Muscle layer of duodenum (tissue), 2 donors: ENCODE data around the gene HIC2.
"Not testable (repeated sequence)": the region's sequence is repeated elsewhere in the genome, so short reads cannot be mapped to it uniquely, and the experiment has no call there.

Source experiments
- H3K27ac ChIP-seq: one replicate; pipeline ENCODE4 v1.7.0; 2013; ENCODE audit warnings: mild to moderate bottlenecking, low read length
- H3K27me3 ChIP-seq: one replicate; pipeline ENCODE4 v1.7.0; 2013; ENCODE audit warnings: low read depth, mild to moderate bottlenecking, control low read depth, low read length
- H3K36me3 ChIP-seq, 2 donors: one replicate each; pipeline ENCODE4 v1.7.0; 2013; ENCODE audit warnings: low read length in 2 of 2, control low read depth in 1 of 2, mild to moderate bottlenecking in 1 of 2; ENCODE audit not compliant: insufficient read depth in 2 of 2, control insufficient read depth in 1 of 2
- H3K4me1 ChIP-seq, 2 donors: one replicate each; pipeline ENCODE4 v1.7.0; 2013; ENCODE audit warnings: low read length in 2 of 2, mild to moderate bottlenecking in 2 of 2, control low read depth in 1 of 2, moderate library complexity in 1 of 2; ENCODE audit not compliant: insufficient read depth in 2 of 2, control insufficient read depth in 1 of 2
- H3K4me3 ChIP-seq, 2 donors: one replicate each; pipeline ENCODE4 v1.7.0; 2013; ENCODE audit warnings: low read length in 2 of 2, low read depth in 1 of 2, mild to moderate bottlenecking in 1 of 2
- H3K9me3 ChIP-seq, 2 donors: one replicate each; pipeline ENCODE4 v1.7.0; 2013; ENCODE audit warnings: low read length in 2 of 2, control low read depth in 1 of 2, mild to moderate bottlenecking in 1 of 2; ENCODE audit not compliant: control insufficient read depth in 1 of 2
- donor health status: healthy.

Gene HIC2

GRCh38 chr22:21447694-21448402 lies 30.7 kb downstream of the HIC2 start:
- Histone ChIP-seq H3K4me1 (no peaks in the 10 kb centered on the region), H3K9me3 (no peaks in the 10 kb centered on the region), H3K4me3 (no peak overlapping the region), H3K36me3 (peaks cover 0 to 28% of the 10 kb centered on the region in 2 donors), H3K27me3 (no peaks in the 10 kb centered on the region), H3K27ac (no peak overlapping the region)

GRCh38 chr22:21448627-21449416 lies 31.7 kb downstream of the HIC2 start:
- Histone ChIP-seq H3K36me3 (peaks cover 0 to 28% of the 10 kb centered on the region in 2 donors), H3K27me3 (no peaks in the 10 kb centered on the region), H3K9me3 (no peaks in the 10 kb centered on the region), H3K4me3 (no peak overlapping the region), H3K4me1 (no peaks in the 10 kb centered on the region), H3K27ac (no peak overlapping the region)

DNA sequence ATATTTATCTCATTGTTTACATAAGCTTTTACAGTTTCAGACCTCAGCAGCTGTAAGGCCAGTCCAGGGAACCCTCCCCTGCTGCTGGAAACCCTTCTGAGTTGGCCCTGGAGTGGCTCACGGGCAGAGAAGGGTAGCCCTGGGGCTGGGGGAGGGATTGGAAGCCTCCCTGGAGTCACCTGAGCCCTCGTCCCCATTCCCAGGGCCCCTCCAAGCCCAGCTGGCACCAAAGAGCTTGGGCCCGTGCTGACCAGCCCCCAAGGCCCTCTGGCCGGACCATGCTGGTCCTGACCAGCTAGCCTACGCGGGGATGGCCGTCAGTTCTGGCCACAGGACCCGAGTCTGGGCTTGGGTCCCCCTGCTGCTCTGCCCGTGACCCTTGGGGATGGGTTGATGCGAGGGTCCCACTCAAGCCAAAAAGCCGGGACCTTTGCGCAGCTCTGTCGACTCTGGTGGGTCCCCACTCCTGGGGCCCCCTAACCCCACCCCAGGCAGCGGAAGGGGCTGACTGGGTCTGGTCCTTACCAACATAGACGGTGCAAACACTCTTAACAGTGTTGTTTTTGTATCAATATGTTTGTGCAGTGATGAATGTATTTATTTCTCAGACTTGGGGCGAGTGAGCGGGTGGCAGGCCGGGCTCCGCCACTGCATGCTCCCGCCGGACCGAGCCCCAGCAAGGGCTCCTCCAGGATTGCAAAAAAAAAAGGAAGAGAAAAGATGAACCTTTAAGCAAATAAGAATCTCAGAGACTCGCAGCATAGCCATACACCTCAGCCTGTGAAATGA lies 32.6 kb downstream of the HIC2 start:
- no peak overlapping the region for H3K4me3 ChIP-seq
- H3K4me1 ChIP-seq: no peaks in the 10 kb centered on the region
- peaks cover 0 to 28% of the 10 kb centered on the region in 2 donors for H3K36me3 ChIP-seq
- H3K27ac ChIP-seq: no peak overlapping the region
- H3K9me3 ChIP-seq: no peaks in the 10 kb centered on the region
- no peaks in the 10 kb centered on the region for H3K27me3 ChIP-seq

DNA sequence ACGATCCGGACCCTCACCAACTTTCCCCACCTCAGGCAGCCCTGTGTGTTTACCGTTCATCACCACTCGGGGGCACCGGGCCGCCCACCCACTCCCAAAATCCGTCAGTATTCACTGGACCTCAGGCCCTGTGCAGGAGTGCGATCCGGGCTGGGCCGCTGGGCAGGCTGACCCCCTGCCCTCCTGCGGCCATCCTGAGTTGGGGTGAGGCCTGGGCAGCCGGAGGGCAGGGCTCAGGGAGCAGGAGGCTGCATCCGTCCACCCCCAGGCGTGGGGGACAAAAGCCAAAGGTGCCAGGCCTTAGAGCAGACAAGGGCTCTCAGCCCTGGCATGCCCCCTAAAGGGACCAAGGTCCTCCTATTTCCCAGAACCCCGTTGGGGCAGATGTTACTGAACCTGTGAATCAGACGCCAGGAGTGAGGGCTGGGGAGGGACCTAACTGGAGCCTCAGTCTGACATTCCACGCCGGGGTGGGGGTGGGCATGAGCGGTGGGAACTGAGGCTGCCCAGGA lies 33.2 kb downstream of the HIC2 start:
- Histone ChIP-seq H3K27ac (no peak overlapping the region), H3K27me3 (no peaks in the 10 kb centered on the region), H3K9me3 (no peaks in the 10 kb centered on the region), H3K4me3 (no peak overlapping the region), H3K4me1 (no peaks in the 10 kb centered on the region), H3K36me3 (peaks cover 0 to 23% of the 10 kb centered on the region in 2 donors)

DNA sequence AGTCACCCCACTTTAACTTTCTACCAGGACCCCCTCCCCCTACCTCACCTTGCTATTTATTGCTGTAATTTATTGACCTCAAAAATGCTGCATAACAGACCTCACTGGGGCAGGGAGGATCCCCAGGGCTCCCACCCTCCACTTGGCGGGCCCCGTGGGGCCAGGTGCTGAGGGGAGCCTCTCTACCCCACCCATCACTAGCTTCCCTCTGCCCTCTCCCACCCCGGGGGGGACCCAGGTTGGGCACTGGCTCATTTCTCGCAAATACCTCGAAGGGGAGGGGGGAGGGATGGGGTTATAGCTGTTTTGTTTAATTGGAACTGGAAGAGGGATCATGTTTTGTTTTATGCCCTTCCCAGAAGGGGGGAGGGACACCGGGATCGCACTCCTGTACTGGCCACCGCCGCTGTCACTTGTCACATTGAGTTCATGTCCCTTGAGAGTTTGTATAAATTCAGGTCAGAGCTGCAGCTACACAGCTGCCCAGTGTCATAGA lies 33.7 kb downstream of the HIC2 start:
- peaks cover 0 to 17% of the 10 kb centered on the region in 2 donors for H3K36me3 ChIP-seq
- no peaks in the 10 kb centered on the region for H3K27me3 ChIP-seq
- H3K9me3 ChIP-seq: no peaks in the 10 kb centered on the region
- no peak overlapping the region for H3K27ac ChIP-seq
- H3K4me3 ChIP-seq: no peak overlapping the region
- no peaks in the 10 kb centered on the region for H3K4me1 ChIP-seq

GRCh38 chr22:21451545-21452520 lies 34.7 kb downstream of the HIC2 start:
- peaks cover 0 to 8% of the 10 kb centered on the region in 2 donors for H3K36me3 ChIP-seq
- H3K9me3 ChIP-seq: no peaks in the 10 kb centered on the region
- no peaks in the 10 kb centered on the region for H3K27me3 ChIP-seq
- no peak overlapping the region for H3K4me3 ChIP-seq
- H3K4me1 ChIP-seq: no peaks in the 10 kb centered on the region
- H3K27ac ChIP-seq: no peak overlapping the region

DNA sequence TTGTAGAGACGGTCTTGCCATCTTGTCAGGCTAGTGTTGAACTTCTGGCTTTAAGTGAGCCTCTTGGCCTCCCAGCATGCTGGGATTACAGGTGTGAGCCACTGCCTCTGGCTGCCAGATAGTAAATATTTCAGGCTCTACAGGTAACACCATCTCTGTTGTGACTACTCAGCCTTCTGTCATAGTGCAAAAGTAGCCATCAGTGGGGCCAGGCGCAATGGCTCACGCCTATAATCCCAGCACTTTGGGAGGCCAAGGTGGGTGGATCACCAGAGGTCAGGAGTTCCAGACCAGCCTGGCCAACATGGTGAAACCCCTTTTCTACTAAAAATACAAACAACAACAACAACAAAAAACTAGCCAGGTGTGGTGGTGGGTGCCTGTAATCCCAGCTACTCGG lies 35.5 kb downstream of the HIC2 start:
- H3K36me3 ChIP-seq, H3K4me1 ChIP-seq, H3K4me3 ChIP-seq, H3K27ac ChIP-seq, H3K27me3 ChIP-seq, H3K9me3 ChIP-seq: not testable (repeated sequence)

- not testable (repeated sequence) for H3K4me1 ChIP-seq, H3K4me3 ChIP-seq, H3K27me3 ChIP-seq, H3K27ac ChIP-seq, H3K9me3 ChIP-seq, H3K36me3 ChIP-seq
Observed at GRCh38 chr22:21454998-21455333, 37.8 kb downstream of the HIC2 start.

- H3K27ac ChIP-seq: no peak overlapping the region
- H3K4me1 ChIP-seq: no peaks in the 10 kb centered on the region
- no peaks in the 10 kb centered on the region for H3K36me3 ChIP-seq
Observed at GRCh38 chr22:21455334-21456089, 38.3 kb downstream of the HIC2 start.

More at GRCh38 chr22:21455334-21456089, 38.3 kb downstream of the HIC2 start:
- no peaks in the 10 kb centered on the region for H3K27me3 ChIP-seq
- H3K4me3 ChIP-seq: no peak overlapping the region
- no peaks in the 10 kb centered on the region for H3K9me3 ChIP-seq
